Spinal cord (tissue), 10 donors: ENCODE data around the gene TTC6. TPM values are rescaled to one million over a fixed set of nuclear protein-coding genes. Genes with fewer than 3 reads are reported as not detected.

ENCODE experiments used
- DNase-seq, 6 donors: peaks; one replicate each; pipeline versions ENCODE4 v3.0.0 to v3.0.0-alpha.2; 2013 to 2015; ENCODE audit warnings: low spot score in 6 of 6, low read depth in 4 of 6
- H3K27ac ChIP-seq: one replicate; pipeline ENCODE4 v1.5.1; 2013; ENCODE audit warnings: low read depth, low read length, control low read depth
- H3K27me3 ChIP-seq: one replicate; pipeline ENCODE4 v1.6.1; 2013; ENCODE audit warnings: low read length; ENCODE audit not compliant: control insufficient read depth, insufficient read depth
- H3K36me3 ChIP-seq: one replicate; pipeline ENCODE4 v1.6.1; 2013; ENCODE audit warnings: low read length; ENCODE audit not compliant: control insufficient read depth, insufficient read depth
- H3K4me1 ChIP-seq: one replicate; pipeline ENCODE4 v1.6.1; 2013; ENCODE audit warnings: low read length; ENCODE audit not compliant: control insufficient read depth, insufficient read depth
- H3K4me3 ChIP-seq: one replicate; pipeline ENCODE4 v1.5.1; 2013; ENCODE audit warnings: low read depth, low read length, control low read depth
- H3K9me3 ChIP-seq: one replicate; pipeline ENCODE4 v1.6.1; 2013; ENCODE audit warnings: low read length; ENCODE audit not compliant: control insufficient read depth, insufficient read depth
- WGBS: methylation state at CpG from one replicate; pipeline ENCODE4 v1.1.5; 2013; ENCODE audit warnings: missing lambda C conversion rate; ENCODE audit not compliant: insufficient coverage; 5-methylcytosine and 5-hydroxymethylcytosine counted together
- polyA plus RNA-seq, 2 donors: library from polyadenylated mRNA; unstranded; fragments of 120-200 nt; gene quantifications; one replicate each; pipeline ENCODE4 v1.2.1, GENCODE V29; 2013; ENCODE audit not compliant: insufficient read length in 2 of 2
- total RNA-seq, 2 donors: library from RNA; depleted of rRNA in 1 of 2; stranded (reverse); fragments of 120-200 nt in 1 of 2; fragments of >200 nt in 1 of 2; gene quantifications; one replicate each; pipeline versions ENCODE4 v1.2.3 to v1.2.4, GENCODE V29; 2013 to 2014
- donor health status: healthy.

Gene TTC6
- total and polyA plus RNA-seq, 4 donors: 2.0 to 6.7 (median 3.5) TPM

DNA sequence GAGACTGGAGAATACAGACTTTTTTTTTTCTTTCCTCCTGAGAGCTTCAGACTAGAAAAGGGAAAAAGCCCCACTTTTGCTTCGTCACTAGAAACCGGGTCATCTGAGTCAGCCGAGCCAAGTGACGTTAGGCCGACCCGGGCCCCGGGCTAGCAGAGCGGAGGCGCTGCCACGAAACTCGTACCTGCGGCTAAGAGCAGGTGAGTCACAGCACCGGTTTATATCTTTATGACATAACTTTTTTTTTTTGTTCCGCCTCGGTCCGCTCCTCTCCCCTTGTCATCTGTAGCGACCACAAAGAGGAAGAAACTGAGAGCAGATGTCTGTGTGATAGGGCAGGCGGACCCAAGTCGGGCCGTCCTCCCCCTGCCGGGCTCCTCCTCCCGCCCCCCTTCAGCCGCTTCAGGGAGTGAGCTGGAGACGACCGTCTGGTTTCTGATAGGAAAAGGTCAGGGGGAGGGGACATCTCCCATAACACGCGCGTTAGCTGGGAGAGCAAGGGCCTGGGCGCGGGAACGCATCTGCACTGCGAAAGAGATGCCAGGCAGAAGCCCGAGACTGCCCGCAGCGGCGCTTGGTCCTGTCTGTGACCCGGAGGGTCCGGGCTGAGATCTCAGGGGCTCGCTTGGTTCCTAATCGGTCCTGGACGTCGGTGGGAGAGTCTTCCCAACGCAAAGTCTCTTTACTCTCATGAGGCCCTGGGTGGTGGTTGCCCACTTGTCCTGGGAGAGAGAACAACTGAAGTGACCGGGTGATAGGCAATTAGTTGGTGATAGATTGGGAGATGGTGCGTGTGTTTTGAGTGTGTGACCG lies 586 bp downstream of the TTC6 start:
- H3K27ac ChIP-seq: no peak overlapping the region
- DNase-seq: peak in 2 of 6 donors; percentile 38 to 41
- 3% methylated on average over 39 of the region's 46 CpGs for WGBS
- peak overlapping the region; percentile 27 for H3K4me3 ChIP-seq
- no peaks in the 10 kb centered on the region for H3K36me3 ChIP-seq
- no peaks in the 10 kb centered on the region for H3K9me3 ChIP-seq
- H3K27me3 ChIP-seq: peaks cover 97% of the 10 kb centered on the region
- H3K4me1 ChIP-seq: peaks cover 58% of the 10 kb centered on the region

DNA sequence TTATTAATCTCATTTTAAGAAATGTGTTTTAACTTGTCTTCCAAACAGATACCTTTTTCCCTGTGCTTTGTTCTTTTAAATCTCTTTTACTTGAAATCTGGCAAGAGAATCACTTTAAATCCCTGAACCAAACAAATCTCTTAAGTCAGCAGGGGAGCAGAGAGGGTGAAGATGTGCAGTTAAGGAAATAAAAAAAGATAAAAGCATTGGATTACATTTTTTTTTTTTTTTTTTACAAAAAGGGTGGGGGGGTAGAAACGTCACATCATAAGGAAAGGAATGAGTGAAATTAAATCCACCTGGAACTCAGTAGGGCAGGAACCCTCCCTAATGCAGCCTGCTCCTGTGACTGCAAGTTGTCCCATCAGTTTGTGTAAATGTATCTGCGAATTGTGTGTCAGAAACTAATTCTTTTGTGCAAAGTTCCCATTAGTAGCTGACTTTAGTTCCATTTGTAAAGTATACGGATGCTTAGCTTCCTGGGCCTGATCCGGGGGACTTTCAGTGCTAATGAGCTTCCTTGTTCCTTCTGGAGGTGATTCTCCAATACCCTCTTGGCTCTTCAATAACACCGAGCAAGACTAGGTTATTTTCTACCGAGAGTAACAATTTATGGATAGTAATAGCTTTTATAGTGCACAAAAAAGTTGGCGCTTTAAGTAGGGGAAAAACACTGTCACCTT lies 1.5 kb downstream of the TTC6 start:
- H3K27me3 ChIP-seq: peaks cover 97% of the 10 kb centered on the region
- WGBS: 28% methylated on average over 2 of the region's 7 CpGs
- H3K36me3 ChIP-seq: no peaks in the 10 kb centered on the region
- no peak overlapping the region for H3K4me3 ChIP-seq
- H3K27ac ChIP-seq: no peak overlapping the region
- peak in 1 of 6 donors; percentile 9 for DNase-seq
- H3K9me3 ChIP-seq: no peaks in the 10 kb centered on the region
- H3K4me1 ChIP-seq: peaks cover 52% of the 10 kb centered on the region

DNA sequence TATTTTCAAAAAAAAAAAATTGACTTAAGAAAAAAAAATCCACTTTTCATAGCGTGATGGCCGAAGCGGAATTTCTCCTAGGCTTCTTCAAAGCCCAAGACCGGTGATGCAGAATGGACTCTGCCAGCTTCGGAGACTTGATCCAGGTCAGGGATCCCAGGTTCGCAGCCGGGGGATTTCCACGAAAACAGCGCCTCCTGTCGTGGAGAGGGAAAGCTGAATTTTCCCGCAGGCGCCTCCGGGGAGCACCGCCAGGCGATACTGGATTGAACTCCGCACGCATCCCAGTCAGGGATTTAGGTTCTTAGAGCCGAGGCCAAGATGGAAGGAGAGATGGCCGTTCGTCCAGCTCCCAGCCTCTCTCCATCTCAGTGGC lies 2.1 kb downstream of the TTC6 start:
- Histone ChIP-seq H3K36me3 (no peaks in the 10 kb centered on the region), H3K27ac (no peak overlapping the region), H3K9me3 (no peaks in the 10 kb centered on the region), H3K27me3 (peaks cover 97% of the 10 kb centered on the region), H3K4me3 (no peak overlapping the region), H3K4me1 (peaks cover 49% of the 10 kb centered on the region)
- peak in 1 of 6 donors; percentile 11 for DNase-seq
- WGBS: 4% methylated on average over 18 of the region's 20 CpGs

DNA sequence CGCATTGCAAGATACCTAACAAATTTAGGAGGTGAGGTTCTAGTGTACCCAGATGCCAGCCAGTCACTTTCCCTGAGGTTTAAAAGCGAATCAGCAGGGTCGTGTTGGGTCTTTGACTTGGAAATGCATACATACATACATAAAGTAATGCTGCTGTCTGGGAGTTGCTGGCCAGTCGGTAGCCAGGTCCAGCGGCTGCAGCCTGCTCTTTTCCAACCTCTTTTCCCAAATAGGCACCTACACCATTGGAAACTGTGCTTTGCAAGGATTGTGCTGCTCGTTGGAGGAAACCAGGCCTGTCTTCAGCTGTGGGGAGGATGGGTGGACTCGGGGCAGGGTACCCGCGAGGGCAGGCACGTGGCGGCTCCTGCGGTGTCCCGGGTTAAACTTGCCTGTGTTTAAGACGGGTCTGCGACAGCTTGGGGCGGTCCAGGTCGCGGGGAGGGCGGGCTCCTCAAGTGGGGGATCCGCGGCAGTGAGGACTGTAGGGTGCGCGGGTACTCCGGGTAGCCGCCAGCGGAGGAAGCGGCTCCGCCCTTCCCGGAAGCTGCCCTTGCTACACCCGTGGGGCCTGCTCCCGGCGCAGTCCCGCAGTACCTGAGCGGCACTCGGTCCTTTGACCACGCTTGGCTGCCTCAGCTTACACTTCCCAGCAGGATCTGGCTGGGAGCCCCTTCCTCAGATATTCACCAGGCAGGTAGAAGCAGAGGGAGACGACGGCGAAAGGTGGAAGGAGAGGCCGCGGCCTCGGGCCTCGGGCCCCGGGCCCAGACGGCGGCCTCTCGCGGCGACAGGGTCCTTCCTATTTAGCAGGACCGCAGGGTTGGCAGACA lies 2.7 kb downstream of the TTC6 start:
- H3K4me3 ChIP-seq: no peak overlapping the region
- WGBS: 2% methylated on average over 45 of the region's 50 CpGs

DNA sequence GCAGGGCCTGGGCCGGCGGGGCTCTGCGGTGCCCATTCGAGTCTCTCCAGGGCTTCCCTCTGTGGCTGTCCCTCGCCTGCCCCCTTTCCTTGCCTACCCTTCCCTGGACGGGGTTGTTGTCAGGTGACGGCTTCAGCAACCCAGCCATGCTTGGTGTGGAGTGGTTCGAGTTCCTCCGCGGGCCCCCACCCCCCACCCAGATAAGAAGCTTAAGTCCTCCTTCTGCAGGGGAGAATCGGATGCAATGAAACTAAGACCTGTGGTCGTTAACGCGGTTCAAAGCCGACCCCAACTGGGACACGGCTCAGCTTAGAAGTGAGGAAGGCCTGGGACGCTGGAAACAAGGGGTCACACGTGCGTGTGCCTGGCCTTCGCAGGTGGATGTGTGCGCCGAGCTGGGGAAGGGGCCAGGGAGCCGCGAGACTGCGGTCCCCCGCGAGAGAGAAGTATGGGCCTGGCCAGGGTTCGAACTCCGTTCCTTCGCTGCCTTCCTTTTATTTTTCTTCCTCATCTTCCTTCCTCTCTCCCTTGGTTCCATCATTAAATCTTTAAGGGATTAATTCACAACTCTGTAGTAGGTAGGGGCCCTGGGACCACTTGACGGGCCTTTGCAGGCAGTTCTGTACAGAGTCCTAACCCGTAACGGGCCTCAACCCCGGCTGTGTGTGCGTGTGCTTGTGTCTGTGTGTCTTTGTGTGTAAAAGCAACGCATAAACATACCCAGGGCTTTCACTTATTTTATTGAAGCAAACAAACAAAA lies 3.5 kb downstream of the TTC6 start:
- H3K4me3 ChIP-seq: peak overlapping the region; percentile 19
- no peaks in the 10 kb centered on the region for H3K36me3 ChIP-seq
- no peak overlapping the region for H3K27ac ChIP-seq
- H3K9me3 ChIP-seq: no peaks in the 10 kb centered on the region
- WGBS: 3% methylated on average over 23 of the region's 36 CpGs
- peaks cover 98% of the 10 kb centered on the region for H3K27me3 ChIP-seq
- peaks cover 44% of the 10 kb centered on the region for H3K4me1 ChIP-seq
- DNase-seq: no peak

More for the DNA sequence above, 2.7 kb downstream of the TTC6 start:
- no peak overlapping the region for H3K27ac ChIP-seq
- H3K36me3 ChIP-seq: no peaks in the 10 kb centered on the region
- H3K9me3 ChIP-seq: no peaks in the 10 kb centered on the region
- H3K27me3 ChIP-seq: peaks cover 97% of the 10 kb centered on the region
- peaks cover 44% of the 10 kb centered on the region for H3K4me1 ChIP-seq
- no peak for DNase-seq

DNA sequence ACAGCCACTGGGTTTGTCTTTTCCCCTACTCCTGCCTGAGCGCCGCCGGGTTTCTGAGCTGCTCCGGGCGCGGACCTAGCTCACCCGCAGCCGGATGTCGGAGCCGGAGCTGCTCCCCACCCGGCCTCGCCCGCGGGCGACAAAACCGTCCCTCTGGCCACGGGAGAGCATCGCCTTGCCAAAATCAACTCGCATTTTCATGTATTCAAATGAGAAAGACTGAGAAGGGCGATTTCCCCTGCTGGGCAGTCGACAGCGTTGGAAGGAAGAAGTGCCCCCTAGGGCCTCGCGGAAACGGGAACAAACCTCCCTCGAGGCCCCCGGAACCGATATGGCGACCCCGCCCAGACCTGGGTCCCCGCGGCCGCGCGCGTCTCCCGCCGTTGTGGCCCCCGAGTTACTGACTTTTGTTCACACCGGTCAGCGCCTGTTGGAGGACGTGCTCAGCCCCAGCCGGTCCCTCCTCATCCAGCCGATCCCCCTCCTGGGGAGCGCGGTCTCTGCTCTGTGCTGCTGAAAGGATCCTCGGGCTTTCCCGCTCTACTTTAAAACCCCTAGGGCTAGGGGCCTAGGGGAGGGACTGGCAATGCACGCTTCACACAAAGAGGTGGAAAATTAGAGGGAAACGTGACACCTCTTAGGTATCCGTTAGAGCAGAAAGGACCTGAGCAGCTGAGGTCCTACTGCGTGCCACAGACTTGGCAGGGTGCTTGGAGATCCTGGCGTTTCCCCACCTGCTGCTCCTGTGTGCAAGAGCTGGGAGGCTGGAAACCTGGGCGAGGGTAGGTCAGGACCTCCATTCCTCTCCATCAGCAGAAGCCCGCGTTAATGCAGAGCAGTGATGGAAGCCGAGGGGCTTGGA lies 4.3 kb downstream of the TTC6 start:
- no peak overlapping the region for H3K27ac ChIP-seq
- peaks cover 40% of the 10 kb centered on the region for H3K4me1 ChIP-seq
- H3K4me3 ChIP-seq: peak overlapping the region; percentile 19
- DNase-seq: peak in 2 of 6 donors; percentile 32 to 39
- under 1% methylated on average over 50 of the region's 57 CpGs for WGBS
- no peaks in the 10 kb centered on the region for H3K36me3 ChIP-seq
- peaks cover 99% of the 10 kb centered on the region for H3K27me3 ChIP-seq
- H3K9me3 ChIP-seq: no peaks in the 10 kb centered on the region

DNA sequence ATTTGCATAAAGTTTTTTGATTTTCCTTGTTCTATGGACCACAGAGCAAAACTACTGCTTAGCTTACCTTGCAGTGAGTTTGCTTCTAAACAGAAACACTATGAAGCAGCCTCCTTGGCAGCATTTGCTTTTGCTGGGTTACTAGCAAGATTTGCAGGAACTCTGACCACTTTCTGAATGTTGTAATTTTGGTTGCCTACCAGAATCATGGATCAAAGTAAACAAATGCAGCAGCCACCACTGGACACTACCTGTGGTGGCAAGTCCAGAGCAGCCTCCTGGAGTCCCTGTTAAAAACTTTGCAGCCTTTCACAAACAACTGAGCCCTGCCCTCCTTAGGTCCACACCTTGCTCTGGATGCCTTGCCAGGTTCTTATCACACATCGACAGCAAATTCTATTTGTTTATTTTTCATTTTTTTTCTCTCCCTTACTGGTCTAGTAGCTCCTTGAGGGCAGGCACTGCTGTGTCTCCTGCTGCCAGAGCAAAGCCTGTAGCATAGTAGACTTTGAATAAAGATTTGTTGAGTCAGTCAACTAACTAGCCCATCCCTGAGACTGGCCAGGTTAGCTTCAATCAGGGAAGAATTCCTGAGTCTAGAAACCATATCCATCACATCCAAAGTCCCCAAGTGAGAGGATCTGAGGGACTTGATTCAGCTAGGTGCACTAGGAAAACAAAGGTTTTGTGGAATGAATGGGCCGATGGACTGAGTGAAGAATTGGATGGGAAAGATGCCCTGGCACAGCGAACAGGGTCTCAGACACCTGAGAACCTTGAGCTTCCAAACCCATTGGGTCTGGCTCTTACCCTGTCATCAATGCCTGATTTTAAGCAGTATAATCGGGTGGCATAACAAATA lies 5.7 kb downstream of the TTC6 start:
- 53% methylated on average over 4 of the region's 4 CpGs for WGBS
- Histone ChIP-seq H3K27me3 (peaks cover 99% of the 10 kb centered on the region), H3K4me3 (no peak overlapping the region), H3K36me3 (no peaks in the 10 kb centered on the region), H3K9me3 (no peaks in the 10 kb centered on the region), H3K4me1 (peaks cover 31% of the 10 kb centered on the region), H3K27ac (no peak overlapping the region)
- no peak for DNase-seq

DNA sequence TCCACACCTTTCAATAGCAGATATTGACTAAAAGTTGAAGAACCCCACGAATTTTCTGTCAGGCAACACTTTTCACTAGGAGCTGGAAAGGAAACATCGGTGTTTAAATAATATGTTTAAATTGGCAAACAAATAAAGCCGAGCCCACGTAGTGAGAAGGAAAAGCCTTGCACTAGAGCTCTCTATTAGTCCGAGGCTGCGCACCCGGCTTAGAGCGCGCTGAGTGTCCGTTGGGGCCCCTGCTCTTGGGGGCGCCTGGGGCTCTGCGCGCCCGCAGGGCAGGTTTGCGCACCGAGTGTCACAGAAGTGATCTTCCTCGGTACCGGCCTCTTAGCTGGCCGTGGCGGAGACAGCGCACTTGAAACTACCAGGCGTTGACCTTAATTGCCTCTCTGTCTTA lies 6.4 kb downstream of the TTC6 start:
- Histone ChIP-seq H3K4me1 (peaks cover 28% of the 10 kb centered on the region), H3K9me3 (no peaks in the 10 kb centered on the region), H3K4me3 (no peak overlapping the region), H3K36me3 (no peaks in the 10 kb centered on the region), H3K27me3 (peaks cover 94% of the 10 kb centered on the region), H3K27ac (no peak overlapping the region)
- WGBS: 8% methylated on average over 15 of the region's 22 CpGs
- no peak for DNase-seq
